Mammary epithelial cell (primary cell): ENCODE measurements around the gene PFAS.

Source experiments
- EZH2 ChIP-seq: IDR thresholded peaks from 2 replicates; pipeline ENCODE4 v1.6.1; 2012; ENCODE audit warnings: low read length, inconsistent platforms, borderline replicate concordance
- TF ChIP-seq, protein P1 (sequence below), 2 donors: IDR thresholded peaks in 1 of 2; conservative IDR thresholded peaks in 1 of 2; 2 replicates each; pipeline ENCODE4 v1.5.1; 2011 to 2012; ENCODE audit warnings: inconsistent platforms in 2 of 2, low read length in 2 of 2, mild to moderate bottlenecking in 2 of 2, control low read depth in 1 of 2, low read depth in 1 of 2; ENCODE audit not compliant: insufficient read depth in 1 of 2; ENCODE audit errors: extremely low read depth in 1 of 2

DNA sequence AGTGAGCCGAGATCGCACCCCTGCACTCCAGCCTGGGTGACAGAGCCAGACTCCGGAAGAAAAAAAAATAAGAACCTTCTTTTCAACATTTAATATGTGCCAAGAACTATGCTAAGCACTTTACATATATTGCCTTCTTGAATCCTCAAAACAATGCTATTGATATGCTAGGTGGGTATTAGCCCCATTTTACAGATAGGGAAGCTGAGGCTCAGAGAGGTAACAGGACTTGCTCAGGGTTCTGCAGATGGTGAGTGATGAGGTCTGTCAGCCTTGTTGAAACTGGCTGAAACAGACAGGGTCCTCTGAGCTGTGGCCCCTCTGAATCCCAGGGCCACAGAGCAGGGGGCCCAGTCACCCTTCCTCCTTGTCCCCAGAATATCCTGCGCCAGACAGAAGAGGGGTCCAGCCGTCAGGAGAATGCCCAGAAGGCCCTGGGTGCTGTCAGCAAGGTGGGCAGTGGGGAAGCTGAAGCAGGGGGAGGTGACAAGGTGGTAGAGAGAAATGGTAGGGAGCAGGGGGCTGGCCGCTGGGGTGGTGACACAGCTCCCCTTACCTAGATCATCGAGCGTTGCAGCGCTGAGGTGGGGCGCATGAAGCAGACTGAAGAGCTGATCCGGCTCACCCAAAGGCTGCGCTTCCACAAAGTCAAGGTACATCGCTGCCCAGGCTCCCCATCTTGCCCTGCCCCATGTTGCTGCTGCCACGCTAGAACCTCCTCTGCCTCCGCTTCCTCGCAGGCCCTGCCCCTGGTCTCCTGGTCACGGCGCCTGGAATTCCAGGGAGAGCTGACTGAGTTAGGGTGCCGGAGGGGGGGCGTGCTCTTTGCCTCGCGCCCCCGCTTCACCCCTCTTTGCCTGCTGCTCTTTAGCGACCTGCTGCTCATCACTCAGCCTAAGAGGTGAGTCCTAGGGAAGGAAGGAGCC, 69.2 kb downstream of the PFAS start:
- TF ChIP-seq, protein P1, sequence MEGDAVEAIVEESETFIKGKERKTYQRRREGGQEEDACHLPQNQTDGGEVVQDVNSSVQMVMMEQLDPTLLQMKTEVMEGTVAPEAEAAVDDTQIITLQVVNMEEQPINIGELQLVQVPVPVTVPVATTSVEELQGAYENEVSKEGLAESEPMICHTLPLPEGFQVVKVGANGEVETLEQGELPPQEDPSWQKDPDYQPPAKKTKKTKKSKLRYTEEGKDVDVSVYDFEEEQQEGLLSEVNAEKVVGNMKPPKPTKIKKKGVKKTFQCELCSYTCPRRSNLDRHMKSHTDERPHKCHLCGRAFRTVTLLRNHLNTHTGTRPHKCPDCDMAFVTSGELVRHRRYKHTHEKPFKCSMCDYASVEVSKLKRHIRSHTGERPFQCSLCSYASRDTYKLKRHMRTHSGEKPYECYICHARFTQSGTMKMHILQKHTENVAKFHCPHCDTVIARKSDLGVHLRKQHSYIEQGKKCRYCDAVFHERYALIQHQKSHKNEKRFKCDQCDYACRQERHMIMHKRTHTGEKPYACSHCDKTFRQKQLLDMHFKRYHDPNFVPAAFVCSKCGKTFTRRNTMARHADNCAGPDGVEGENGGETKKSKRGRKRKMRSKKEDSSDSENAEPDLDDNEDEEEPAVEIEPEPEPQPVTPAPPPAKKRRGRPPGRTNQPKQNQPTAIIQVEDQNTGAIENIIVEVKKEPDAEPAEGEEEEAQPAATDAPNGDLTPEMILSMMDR (conservative IDR thresholded peaks at IDR 0.05 in 1 of 2, IDR thresholded peaks at IDR 0.05 in 1 of 2; ENCODE audit: extremely low read depth in 1 of 2, insufficient read depth in 1 of 2, low read depth in 1 of 2, low read length in 2 of 2): no peak
- TF ChIP-seq EZH2: no peak
